Pancreas (tissue), 10 donors: ENCODE measurements around the gene ALDH8A1. TPM values are rescaled to one million over a fixed set of nuclear protein-coding genes. Genes with fewer than 3 reads are reported as not detected.

Source experiments
- ATAC-seq, 4 donors: fragments of 200-7000 bp; cut with Tn5 transposase; one replicate each; pipeline versions ENCODE4 v1.8.0 to v1.9.1; 2020; ENCODE audit warnings: mild to moderate bottlenecking in 4 of 4, moderate library complexity in 4 of 4
- DNase-seq, 6 donors: peaks; one replicate each; pipeline ENCODE4 v3.0.0-alpha.2; 2020
- FAIRE-seq: peaks from 2 replicates; lab custom pipeline; 2012; peaks lifted over from hg19 to GRCh38; lab: Jason Lieb, UNC
- H3K27ac ChIP-seq, 4 donors: fragments of 200-600 bp; sonication (generic); 1 replicate in 3 of 4; 2 replicates in 1 of 4; pipeline versions ENCODE4 v1.5.0 to v1.8.0; 2020
- H3K27me3 ChIP-seq, 4 donors: fragments of 200-600 bp; one replicate each; pipeline ENCODE4 v1.8.0; 2021
- H3K36me3 ChIP-seq, 3 donors: fragments of 200-600 bp; sonication (generic) in 1 of 3; one replicate each; pipeline versions ENCODE4 v1.5.0 to v1.8.0; 2020 to 2021
- H3K4me1 ChIP-seq, 3 donors: fragments of 200-600 bp; one replicate each; pipeline ENCODE4 v1.8.0; 2021
- H3K4me3 ChIP-seq, 4 donors: fragments of 200-600 bp; sonication (generic) in 2 of 4; one replicate each; pipeline versions ENCODE4 v1.5.0 to v1.8.0; 2020 to 2021
- H3K9me3 ChIP-seq, 4 donors: fragments of 200-600 bp; one replicate each; pipeline ENCODE4 v1.8.0; 2021
- CTCF ChIP-seq, 4 donors: fragments of 200-600 bp; sonication (generic) in 3 of 4; IDR thresholded peaks; one replicate each; pipeline versions ENCODE4 v1.5.0 to v1.8.0; 2021; ENCODE audit warnings: antibody characterized with exemption in 4 of 4
- WGBS, 2 donors: extraction: QIAGEN DNeasy Blood & Tissue Kit; methylation state at CpG; one replicate each; pipeline ENCODE4 v1.1.7; 2013; 5-methylcytosine and 5-hydroxymethylcytosine counted together
- intact Hi-C, 3 donors: fragments of 100-400 bp; cut with DNase I; formaldehyde crosslinking; loops; one replicate each; pipeline versions ENCODE4 v1.11.1 to v1.14.2; 2022
- polyA plus RNA-seq, 2 donors: library from polyadenylated mRNA; stranded (reverse); fragments of 200-250 nt; gene quantifications; one replicate each; pipeline ENCODE4 v1.2.3, GENCODE V29; 2013
- total RNA-seq, 6 donors: library from RNA; stranded (reverse); fragmentation: NEBNext Ultra II Directional in 4 of 6; extraction: Animal tissue kit (Norgen Biotek cat#: 25700) in 4 of 6; gene quantifications; one replicate each; pipeline versions ENCODE4 v1.2.1 to v1.2.4, GENCODE V29; 2021 to 2023
- donor health status: healthy with polysubstance abuse.
- donor health status: DM: no; HTN: no; CAD: no; lungs with moderate emphysema.
- donor health status: DM: no; HTN: no; CAD: no.
- donor health status: control.
- donor health status: control.
- donor health status: Bipolar disorder and iron deficiency.
- donor health status: DM: yes; HTN: yes; CAD: no.
- donor health status: DM: no; HTN: no; CAD: no.
- donor health status: DM: no; HTN: no; CAD: no.
- donor health status: DM: yes; HTN: yes; CAD: no.

ALDH8A1 gene
- total and polyA plus RNA-seq, 8 donors: 0.12 to 1.4 (median 0.74) TPM

GRCh38 chr6:134936476-134936875 lies 13.4 kb downstream of the ALDH8A1 start:
- WGBS, 2 donors: 89 to 91% methylated on average over 5 of the region's 5 CpGs
- no peaks in the 10 kb centered on the region for H3K4me1 ChIP-seq
- intact Hi-C loops: loop anchor here in 1 of 3 donors (10.0 kb wide), 1 partner anchor 782 kb away; no protein-coding TSS in a partner anchor
- no peak for ATAC-seq
- H3K27ac ChIP-seq: no peak overlapping the region
- no peak for TF ChIP-seq CTCF (IDR thresholded peaks at IDR 0.05)
- H3K4me3 ChIP-seq: no peak overlapping the region
- no peaks in the 10 kb centered on the region for H3K27me3 ChIP-seq
- H3K9me3 ChIP-seq: no peaks in the 10 kb centered on the region
- FAIRE-seq: no peak
- no peak for DNase-seq
- no peaks in the 10 kb centered on the region for H3K36me3 ChIP-seq

DNA sequence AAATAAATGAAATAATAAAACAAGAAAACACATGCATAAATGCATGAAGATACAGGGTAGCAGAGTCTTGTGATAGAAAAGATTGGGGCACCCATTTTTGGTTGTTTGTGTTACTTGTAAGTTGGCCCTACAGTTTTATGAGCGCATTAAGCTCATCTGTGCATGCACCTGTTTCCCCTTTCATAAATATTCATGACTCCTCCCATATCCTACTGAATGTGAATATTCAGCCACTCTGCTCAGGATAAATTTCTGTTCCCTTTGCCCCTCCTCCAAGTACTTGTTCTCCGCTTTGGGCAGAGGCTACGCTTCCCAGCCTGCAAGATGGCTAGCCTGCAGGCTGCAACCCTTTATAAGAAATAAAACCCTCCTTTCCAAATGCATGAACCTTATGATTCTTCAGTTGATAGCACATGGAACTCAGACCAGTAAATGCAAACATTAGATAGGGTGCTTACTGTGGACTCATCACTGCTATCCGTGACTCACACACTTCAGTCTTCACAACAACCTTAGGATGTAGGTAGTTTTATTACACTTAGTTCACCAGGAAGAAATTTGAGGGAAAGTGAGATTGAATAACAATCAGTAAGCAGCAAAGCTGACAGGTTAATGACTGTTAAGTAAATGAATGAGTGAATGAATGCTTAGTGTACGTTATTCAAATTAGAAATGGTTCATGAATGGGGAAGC lies 15.0 kb downstream of the ALDH8A1 start:
- no peak for DNase-seq
- WGBS, 2 donors: 83 to 86% methylated on average over 5 of the region's 5 CpGs
- no peaks in the 10 kb centered on the region for H3K27me3 ChIP-seq
- no peak for ATAC-seq
- no peak for FAIRE-seq
- no peak for TF ChIP-seq CTCF (IDR thresholded peaks at IDR 0.05)
- no peak overlapping the region for H3K27ac ChIP-seq
- intact Hi-C loops: loop anchor here in 1 of 3 donors (10.0 kb wide), 1 partner anchor 780 kb away; no protein-coding TSS in a partner anchor
- no peaks in the 10 kb centered on the region for H3K4me1 ChIP-seq
- no peaks in the 10 kb centered on the region for H3K9me3 ChIP-seq
- H3K36me3 ChIP-seq: no peaks in the 10 kb centered on the region
- no peak overlapping the region for H3K4me3 ChIP-seq

DNA sequence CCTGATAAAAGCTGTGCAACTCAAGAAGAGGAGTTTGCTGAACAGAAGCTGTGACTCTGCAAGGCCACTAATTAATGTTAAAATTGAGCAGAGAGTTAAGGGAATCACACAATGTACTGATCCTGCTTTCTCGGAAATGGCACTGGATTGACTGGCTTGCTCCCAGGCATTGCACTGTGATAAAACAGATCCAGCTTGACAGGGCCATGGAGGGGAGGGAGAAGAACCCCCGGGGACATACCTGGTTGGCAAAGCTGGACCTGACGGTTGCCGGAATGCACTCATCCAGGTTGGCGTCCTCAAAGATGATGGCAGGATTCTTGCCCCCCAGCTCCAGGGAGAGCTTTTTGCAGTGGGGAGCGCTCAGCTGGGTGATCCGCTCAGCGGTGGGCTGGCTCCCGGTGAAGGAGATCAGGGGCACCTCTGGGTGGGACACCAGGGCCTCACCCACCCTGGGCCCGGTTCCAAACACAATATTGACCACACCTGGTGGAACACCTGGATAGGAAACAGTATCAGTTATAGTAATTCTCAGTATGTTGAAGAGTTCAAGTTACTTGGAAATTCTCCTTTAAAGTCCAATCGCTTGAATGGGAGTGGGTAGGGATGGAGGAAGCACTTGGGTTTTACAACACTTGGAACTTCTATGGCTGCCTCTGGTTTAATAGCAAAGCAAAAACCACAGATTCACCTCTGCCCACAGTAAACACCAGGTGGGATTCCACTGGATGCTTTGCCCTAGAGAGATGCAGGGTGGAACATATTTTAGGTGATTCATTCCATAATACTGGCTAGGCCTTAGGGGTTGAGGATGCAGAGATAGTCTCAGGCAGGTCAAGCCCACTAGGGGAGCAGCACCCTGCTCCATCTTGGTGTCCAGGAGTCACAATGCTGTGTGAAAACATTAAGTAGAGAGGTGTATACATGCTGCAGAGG lies 17.1 kb downstream of the ALDH8A1 start:
- Histone ChIP-seq H3K27ac (no peak overlapping the region), H3K4me1 (no peaks in the 10 kb centered on the region), H3K27me3 (no peaks in the 10 kb centered on the region), H3K9me3 (no peaks in the 10 kb centered on the region), H3K4me3 (no peak overlapping the region), H3K36me3 (no peaks in the 10 kb centered on the region)
- FAIRE-seq (no peak), DNase-seq (no peak), ATAC-seq (no peak)
- WGBS, 2 donors: 88% methylated on average over 11 of the region's 11 CpGs
- intact Hi-C loops: loop anchor here in 1 of 3 donors (10.0 kb wide), 1 partner anchor 778 kb away; no protein-coding TSS in a partner anchor
- no peak for TF ChIP-seq CTCF (IDR thresholded peaks at IDR 0.05)

- TF ChIP-seq CTCF (IDR thresholded peaks at IDR 0.05): no peak
- Histone ChIP-seq H3K9me3 (no peaks in the 10 kb centered on the region), H3K36me3 (no peaks in the 10 kb centered on the region), H3K4me1 (no peaks in the 10 kb centered on the region), H3K4me3 (no peak overlapping the region), H3K27ac (no peak overlapping the region), H3K27me3 (no peaks in the 10 kb centered on the region)
- FAIRE-seq (no peak), DNase-seq (no peak), ATAC-seq (no peak)
- intact Hi-C loops: loop anchor here in 1 of 3 donors (10.0 kb wide), 1 partner anchor 777 kb away; no protein-coding TSS in a partner anchor
- WGBS, 2 donors: 68 to 81% methylated on average over 5 of the region's 5 CpGs
These were observed 17.8 kb downstream of the ALDH8A1 start for GRCh38 chr6:134932098-134932497.
